ENCODE data around the gene SNTG2. TPM values are rescaled to one million over a fixed set of nuclear protein-coding genes. Genes with fewer than 3 reads are reported as not detected.

The SNTG2 gene
- total RNA-seq, 2 donors from 2014 or later = 0.72 to 1.0 TPM

DNA sequence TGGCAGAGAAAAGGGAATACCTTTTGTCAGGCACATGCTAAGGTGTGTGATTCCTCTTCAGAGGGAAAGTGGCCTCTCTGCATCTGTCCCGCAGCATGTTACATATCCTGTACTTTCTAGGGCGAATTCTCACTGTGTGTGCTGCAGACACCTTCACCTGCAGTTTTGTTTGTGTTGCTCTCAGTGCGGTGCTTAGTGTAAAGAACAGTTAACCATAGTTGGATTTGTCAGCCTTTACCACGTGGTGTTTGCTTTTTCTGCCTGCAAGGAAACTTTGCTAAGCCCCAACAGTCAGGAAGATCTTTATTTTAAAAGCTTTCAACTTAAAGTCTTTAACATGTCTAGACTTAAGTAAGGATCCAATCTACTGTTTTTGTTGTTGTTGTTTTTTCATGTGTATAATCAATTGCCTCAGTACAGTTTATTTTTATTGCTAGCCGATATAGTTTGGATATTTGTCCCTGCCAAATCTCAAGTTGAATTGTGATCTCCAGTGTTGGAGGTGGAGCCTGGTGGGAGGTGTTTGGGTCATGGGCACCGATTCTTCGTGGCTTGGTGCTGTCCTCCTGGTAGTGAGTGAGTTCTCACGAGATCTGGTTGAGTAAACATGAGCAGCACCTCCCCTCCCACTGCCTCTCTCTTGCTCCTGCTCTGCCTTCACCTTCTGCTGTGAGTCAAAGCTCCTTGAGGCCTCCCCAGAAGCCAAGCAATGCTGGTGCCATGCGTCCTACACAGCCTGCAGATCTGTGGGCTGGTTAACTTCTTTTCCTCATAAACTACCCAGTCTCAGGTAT is 90.6 kb downstream of the SNTG2 start:
- intact Hi-C loops (cut with DNase I) = no loop called here

DNA sequence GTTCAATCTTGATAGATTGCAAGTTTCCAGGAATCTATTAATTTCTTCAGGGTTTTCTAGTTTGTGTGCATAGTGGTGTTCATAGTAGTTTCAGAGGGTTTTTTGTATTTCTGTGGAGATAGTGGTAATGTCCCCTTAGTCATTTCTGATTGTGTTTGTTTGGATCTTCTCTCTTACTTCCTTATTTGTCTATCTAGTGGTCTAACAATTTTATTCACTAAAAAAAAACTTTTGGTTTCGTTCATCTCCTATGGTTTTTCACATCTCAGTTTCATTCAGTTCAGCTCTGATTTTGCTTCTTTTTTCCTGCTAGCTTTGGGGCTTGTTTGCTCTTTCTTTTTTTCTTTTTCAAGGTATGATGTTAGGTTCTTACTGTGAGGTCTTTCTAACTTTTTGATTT is 94.5 kb downstream of the SNTG2 start:
- DNase-seq = no peak
- Histone ChIP-seq H3K27me3 (no peaks in the 10 kb centered on the region), H3K9me3 (no peaks in the 10 kb centered on the region), H3K4me3 (no peak overlapping the region), H3K4me1 (no peaks in the 10 kb centered on the region), H3K9ac (ENCODE audit: low read depth in 2 of 2, low read length in 2 of 2) (no peak overlapping the region), H3K27ac (no peak overlapping the region), H3K36me3 (no peaks in the 10 kb centered on the region)
- TF ChIP-seq, protein P1, sequence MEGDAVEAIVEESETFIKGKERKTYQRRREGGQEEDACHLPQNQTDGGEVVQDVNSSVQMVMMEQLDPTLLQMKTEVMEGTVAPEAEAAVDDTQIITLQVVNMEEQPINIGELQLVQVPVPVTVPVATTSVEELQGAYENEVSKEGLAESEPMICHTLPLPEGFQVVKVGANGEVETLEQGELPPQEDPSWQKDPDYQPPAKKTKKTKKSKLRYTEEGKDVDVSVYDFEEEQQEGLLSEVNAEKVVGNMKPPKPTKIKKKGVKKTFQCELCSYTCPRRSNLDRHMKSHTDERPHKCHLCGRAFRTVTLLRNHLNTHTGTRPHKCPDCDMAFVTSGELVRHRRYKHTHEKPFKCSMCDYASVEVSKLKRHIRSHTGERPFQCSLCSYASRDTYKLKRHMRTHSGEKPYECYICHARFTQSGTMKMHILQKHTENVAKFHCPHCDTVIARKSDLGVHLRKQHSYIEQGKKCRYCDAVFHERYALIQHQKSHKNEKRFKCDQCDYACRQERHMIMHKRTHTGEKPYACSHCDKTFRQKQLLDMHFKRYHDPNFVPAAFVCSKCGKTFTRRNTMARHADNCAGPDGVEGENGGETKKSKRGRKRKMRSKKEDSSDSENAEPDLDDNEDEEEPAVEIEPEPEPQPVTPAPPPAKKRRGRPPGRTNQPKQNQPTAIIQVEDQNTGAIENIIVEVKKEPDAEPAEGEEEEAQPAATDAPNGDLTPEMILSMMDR (IDR thresholded peaks at IDR 0.05) = no peak
- intact Hi-C loops (cut with DNase I) = no loop called here

More for the DNA sequence above, 90.6 kb downstream of the SNTG2 start:
- Histone ChIP-seq H3K4me3 (no peak overlapping the region), H3K27me3 (no peaks in the 10 kb centered on the region), H3K27ac (no peak overlapping the region), H3K9me3 (no peaks in the 10 kb centered on the region), H3K4me1 (no peaks in the 10 kb centered on the region), H3K36me3 (no peaks in the 10 kb centered on the region), H3K9ac (ENCODE audit: low read depth in 2 of 2, low read length in 2 of 2) (no peak overlapping the region)
- TF ChIP-seq, protein P1 (IDR thresholded peaks at IDR 0.05) = no peak
- DNase-seq = no peak

DNA sequence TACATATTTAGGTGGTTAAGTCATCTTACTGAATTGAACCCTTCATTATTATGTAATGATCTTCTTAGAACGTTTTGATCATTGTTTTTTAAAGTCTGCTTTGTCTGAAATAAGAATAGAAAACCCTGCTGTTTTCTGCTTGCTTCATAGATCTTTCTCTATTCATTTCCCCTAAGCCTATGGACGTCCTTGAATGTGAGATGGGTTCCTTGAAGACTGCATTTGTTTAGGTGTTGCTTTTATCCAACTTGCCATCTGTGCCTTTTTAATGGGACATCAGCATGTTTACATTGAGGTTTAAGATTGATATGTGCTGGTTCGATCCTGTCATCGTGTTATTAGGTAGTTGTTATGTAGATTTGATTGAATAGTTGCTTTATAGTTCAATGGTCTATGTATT is 95.4 kb downstream of the SNTG2 start:
- intact Hi-C loops (cut with DNase I) = no loop called here
- Histone ChIP-seq H3K4me3 (no peak overlapping the region), H3K9me3 (no peaks in the 10 kb centered on the region), H3K27ac (no peak overlapping the region), H3K9ac (ENCODE audit: low read depth in 2 of 2, low read length in 2 of 2) (no peak overlapping the region), H3K4me1 (no peaks in the 10 kb centered on the region), H3K27me3 (no peaks in the 10 kb centered on the region), H3K36me3 (no peaks in the 10 kb centered on the region)
- DNase-seq = no peak
- TF ChIP-seq, protein P1 (IDR thresholded peaks at IDR 0.05) = no peak

DNA sequence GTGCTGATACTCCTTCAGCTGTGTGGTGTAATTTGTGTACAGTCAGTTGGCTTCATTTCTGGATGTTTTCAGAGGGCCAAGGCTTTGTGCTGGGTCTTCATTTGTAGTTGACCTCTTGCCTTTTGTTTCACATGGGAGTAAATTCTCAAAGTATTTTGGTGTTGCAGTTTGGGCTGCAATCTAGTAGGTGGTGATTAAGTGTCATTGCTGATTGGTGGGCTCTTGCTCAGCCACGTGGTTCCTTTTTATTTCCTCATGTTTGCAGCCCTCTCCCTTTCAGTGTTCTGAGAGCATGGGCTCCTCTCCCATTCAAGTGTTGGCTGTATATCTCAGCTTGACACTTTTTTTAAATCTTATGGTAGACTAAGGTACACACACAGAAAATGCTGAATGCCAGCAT is 96.8 kb downstream of the SNTG2 start:
- H3K36me3 ChIP-seq = no peaks in the 10 kb centered on the region
- no peaks in the 10 kb centered on the region for H3K9me3 ChIP-seq
- H3K27ac ChIP-seq = no peak overlapping the region
- TF ChIP-seq, protein P1 (IDR thresholded peaks at IDR 0.05) = no peak
- H3K4me3 ChIP-seq = no peak overlapping the region
- no peaks in the 10 kb centered on the region for H3K4me1 ChIP-seq
- H3K9ac ChIP-seq (ENCODE audit: low read depth in 2 of 2, low read length in 2 of 2) = no peak overlapping the region
- no peak for DNase-seq
- H3K27me3 ChIP-seq = no peaks in the 10 kb centered on the region
- intact Hi-C loops (cut with DNase I) = no loop called here

DNA sequence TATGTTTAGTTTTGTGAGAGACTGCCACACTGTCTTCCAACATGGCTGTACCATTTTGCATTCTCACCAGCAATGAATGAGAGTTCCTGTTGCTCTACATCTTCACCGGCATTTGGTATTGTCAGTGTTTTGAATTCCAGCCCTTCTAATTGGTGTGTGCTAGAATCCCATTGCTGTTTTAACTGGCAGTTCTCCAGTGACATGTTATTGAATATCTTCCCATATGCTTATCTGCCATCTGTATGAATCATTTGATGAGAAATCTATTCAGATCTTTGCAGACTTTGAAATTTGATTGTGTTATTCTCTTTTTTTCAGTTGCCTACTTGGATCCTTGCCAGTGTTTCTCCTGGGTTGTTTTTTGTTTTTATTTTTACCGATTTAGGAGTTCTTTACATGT is 99.0 kb downstream of the SNTG2 start:
- no peak for DNase-seq
- TF ChIP-seq, protein P1 (IDR thresholded peaks at IDR 0.05) = no peak
- H3K27me3 ChIP-seq = no peaks in the 10 kb centered on the region

More for the DNA sequence above, 99.0 kb downstream of the SNTG2 start:
- H3K4me3 ChIP-seq = no peak overlapping the region
- H3K9ac ChIP-seq (ENCODE audit: low read depth in 2 of 2, low read length in 2 of 2) = no peak overlapping the region
- H3K9me3 ChIP-seq = no peaks in the 10 kb centered on the region
- no peak overlapping the region for H3K27ac ChIP-seq
- no peaks in the 10 kb centered on the region for H3K4me1 ChIP-seq
- no peaks in the 10 kb centered on the region for H3K36me3 ChIP-seq
- intact Hi-C loops (cut with DNase I) = no loop called here
